Keratinocyte (primary cell): Measurements from ENCODE around the gene PDIA3.
"Not testable (repeated sequence)": the region's sequence is repeated elsewhere in the genome, so short reads cannot be mapped to it uniquely, and the experiment has no call there.

ENCODE experiments used
- EZH2 ChIP-seq: IDR thresholded peaks from one replicate; pipeline ENCODE4 v1.6.1; 2012; ENCODE audit warnings: inconsistent platforms, mild to moderate bottlenecking, low read length, moderate library complexity
- TF ChIP-seq, protein P1 (sequence below), 3 experiments: IDR thresholded peaks in 1 of 3; conservative IDR thresholded peaks in 1 of 3; optimal IDR thresholded peaks in 1 of 3; 2 replicates in 2 of 3; 3 replicates in 1 of 3; pipeline versions ENCODE3 to v1.5.1; 2011; ENCODE audit warnings: low read length in 3 of 3, mild to moderate bottlenecking in 3 of 3, moderate library complexity in 2 of 3, control low read depth in 1 of 3, inconsistent platforms in 1 of 3; ENCODE audit not compliant: insufficient read depth in 2 of 3; ENCODE audit errors: extremely low read depth in 1 of 3

DNA sequence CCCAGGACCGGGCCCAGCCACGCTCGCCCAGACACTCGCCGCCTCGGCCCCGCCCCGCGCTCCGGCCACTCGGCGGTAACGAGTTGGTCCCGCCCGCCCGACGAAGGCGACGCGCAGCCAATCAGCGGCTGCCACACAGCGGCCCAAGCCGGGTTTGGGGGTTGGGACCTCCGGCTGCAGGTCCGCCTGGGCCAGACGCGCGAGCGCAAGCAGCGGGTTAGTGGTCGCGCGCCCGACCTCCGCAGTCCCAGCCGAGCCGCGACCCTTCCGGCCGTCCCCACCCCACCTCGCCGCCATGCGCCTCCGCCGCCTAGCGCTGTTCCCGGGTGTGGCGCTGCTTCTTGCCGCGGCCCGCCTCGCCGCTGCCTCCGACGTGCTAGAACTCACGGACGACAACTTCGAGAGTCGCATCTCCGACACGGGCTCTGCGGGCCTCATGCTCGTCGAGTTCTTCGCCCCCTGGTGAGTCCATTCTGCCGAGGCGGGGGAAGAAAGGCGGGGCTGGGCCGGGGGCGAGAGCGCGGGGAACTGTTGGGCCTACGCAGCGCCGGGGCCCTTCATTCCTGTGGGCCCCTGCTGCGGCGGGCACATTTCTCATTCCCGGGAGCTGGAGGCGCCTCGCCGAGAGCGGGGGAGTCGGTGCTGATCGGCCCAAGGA lies at the start of gene PDIA3:
- TF ChIP-seq, protein P1, sequence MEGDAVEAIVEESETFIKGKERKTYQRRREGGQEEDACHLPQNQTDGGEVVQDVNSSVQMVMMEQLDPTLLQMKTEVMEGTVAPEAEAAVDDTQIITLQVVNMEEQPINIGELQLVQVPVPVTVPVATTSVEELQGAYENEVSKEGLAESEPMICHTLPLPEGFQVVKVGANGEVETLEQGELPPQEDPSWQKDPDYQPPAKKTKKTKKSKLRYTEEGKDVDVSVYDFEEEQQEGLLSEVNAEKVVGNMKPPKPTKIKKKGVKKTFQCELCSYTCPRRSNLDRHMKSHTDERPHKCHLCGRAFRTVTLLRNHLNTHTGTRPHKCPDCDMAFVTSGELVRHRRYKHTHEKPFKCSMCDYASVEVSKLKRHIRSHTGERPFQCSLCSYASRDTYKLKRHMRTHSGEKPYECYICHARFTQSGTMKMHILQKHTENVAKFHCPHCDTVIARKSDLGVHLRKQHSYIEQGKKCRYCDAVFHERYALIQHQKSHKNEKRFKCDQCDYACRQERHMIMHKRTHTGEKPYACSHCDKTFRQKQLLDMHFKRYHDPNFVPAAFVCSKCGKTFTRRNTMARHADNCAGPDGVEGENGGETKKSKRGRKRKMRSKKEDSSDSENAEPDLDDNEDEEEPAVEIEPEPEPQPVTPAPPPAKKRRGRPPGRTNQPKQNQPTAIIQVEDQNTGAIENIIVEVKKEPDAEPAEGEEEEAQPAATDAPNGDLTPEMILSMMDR (optimal IDR thresholded peaks at IDR 0.05 in 1 of 3, IDR thresholded peaks at IDR 0.05 in 1 of 3, conservative IDR thresholded peaks at IDR 0.05 in 1 of 3; ENCODE audit: extremely low read depth in 1 of 3, insufficient read depth in 2 of 3, low read length in 3 of 3), result not testable (repeated sequence)
- not testable (repeated sequence) for TF ChIP-seq EZH2
